Effector memory CD4-positive, alpha-beta T cell (primary cell): ENCODE data around the gene UBE2F.

ENCODE experiments used
- DNase-seq, 3 donors: peaks; one replicate each; pipeline ENCODE4 v3.0.0-alpha.2; 2020
- H3K27ac ChIP-seq: 2 replicates; pipeline ENCODE4 v1.7.0; 2013; ENCODE audit warnings: mild to moderate bottlenecking, low read length, moderate library complexity; ENCODE audit not compliant: insufficient read depth, poor library complexity, severe bottlenecking
- H3K27me3 ChIP-seq: replicated peaks from 2 replicates; pipeline ENCODE4 v1.7.0; 2013; ENCODE audit warnings: mild to moderate bottlenecking, low read length; ENCODE audit not compliant: insufficient read depth, control insufficient read depth, poor library complexity, severe bottlenecking
- H3K36me3 ChIP-seq: 2 replicates; pipeline ENCODE4 v1.7.0; 2013; ENCODE audit warnings: mild to moderate bottlenecking, low read length, moderate library complexity; ENCODE audit not compliant: control insufficient read depth, insufficient read depth
- H3K4me1 ChIP-seq: 2 replicates; pipeline ENCODE4 v1.7.0; 2013; ENCODE audit warnings: low read length, mild to moderate bottlenecking; ENCODE audit not compliant: control insufficient read depth, insufficient read depth, poor library complexity, severe bottlenecking
- H3K4me3 ChIP-seq: 2 replicates; pipeline ENCODE4 v1.7.0; 2013; ENCODE audit warnings: low read length, low read depth, mild to moderate bottlenecking; ENCODE audit not compliant: insufficient read depth, poor library complexity, severe bottlenecking
- H3K9me3 ChIP-seq: 2 replicates; pipeline ENCODE4 v1.7.0; 2013; ENCODE audit warnings: mild to moderate bottlenecking, low read length, moderate library complexity; ENCODE audit not compliant: control insufficient read depth

UBE2F gene

DNA sequence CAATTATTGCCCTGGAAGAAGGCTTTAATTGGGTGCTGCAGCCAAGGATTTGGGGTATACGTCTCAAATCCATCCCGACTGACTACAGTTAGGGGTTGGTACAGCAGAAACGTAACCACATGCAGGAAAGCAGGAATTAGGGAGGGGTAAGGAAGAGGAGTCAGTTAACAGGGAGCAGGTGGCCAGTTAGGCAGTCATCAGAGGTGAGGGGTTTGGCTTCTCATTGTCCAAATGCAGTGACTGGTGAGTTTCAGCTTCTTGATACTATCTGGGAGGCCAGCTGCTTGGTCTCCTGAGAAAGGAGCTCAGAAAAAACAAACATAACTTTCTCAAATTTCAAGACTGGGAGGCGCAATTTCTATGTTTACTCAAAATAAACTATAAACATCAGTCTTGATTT is 38.8 kb upstream of the UBE2F start:
- Histone ChIP-seq H3K4me3 (no peak overlapping the region), H3K27ac (no peak overlapping the region), H3K9me3 (no peaks in the 10 kb centered on the region), H3K4me1 (peaks cover 6% of the 10 kb centered on the region), H3K36me3 (no peaks in the 10 kb centered on the region), H3K27me3 (no peaks in the 10 kb centered on the region)
- DNase-seq: no peak

DNA sequence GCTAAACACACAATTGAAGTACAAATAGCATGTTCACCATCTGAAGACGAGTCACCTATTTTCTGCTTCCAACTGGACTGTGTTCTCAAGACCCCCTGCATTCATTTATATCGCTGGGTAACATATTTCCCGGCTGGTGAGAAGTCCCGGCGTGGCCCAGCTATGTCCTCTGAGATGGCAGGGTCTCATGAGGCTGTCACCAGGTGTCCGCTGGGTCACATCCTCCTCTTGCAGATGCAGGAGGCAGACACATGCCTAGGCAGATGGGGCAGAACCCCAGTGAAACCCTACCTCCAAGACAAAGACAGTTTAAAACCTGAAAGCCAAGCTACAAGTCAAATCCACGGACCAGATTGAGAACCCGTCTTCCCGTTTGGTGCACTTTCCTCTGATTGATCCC is 36.8 kb upstream of the UBE2F start:
- Histone ChIP-seq H3K4me1 (peaks cover 3% of the 10 kb centered on the region), H3K36me3 (no peaks in the 10 kb centered on the region), H3K4me3 (no peak overlapping the region), H3K27ac (no peak overlapping the region), H3K9me3 (no peaks in the 10 kb centered on the region), H3K27me3 (no peaks in the 10 kb centered on the region)
- DNase-seq: no peak

DNA sequence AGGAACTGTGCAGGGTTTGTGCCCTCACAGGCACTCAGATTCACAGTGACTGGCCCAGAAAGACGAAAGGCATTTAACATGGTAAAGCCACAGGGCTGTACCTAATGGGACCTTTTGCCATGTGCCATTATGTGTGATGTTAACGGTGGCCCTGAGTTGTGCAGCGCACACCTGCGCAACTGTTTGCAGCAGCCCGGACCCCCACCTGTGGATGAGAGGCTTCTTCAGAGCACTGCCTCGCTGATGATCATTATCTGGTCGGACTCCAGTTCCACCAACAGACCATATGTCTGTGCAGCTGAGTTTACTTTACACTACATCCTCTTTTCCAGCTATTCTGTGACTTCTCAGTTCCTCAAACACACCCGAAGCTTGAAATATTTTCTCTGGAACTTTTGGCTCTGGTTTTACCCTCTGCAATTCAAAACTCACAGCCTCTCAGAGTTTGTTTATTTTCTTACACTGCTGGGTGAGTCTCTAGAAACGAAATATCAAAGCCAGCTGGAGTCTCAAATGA is 35.6 kb upstream of the UBE2F start:
- DNase-seq: no peak
- Histone ChIP-seq H3K27me3 (no peaks in the 10 kb centered on the region), H3K27ac (no peak overlapping the region), H3K4me3 (no peak overlapping the region), H3K36me3 (no peaks in the 10 kb centered on the region), H3K4me1 (peaks cover under 1% of the 10 kb centered on the region), H3K9me3 (no peaks in the 10 kb centered on the region)

DNA sequence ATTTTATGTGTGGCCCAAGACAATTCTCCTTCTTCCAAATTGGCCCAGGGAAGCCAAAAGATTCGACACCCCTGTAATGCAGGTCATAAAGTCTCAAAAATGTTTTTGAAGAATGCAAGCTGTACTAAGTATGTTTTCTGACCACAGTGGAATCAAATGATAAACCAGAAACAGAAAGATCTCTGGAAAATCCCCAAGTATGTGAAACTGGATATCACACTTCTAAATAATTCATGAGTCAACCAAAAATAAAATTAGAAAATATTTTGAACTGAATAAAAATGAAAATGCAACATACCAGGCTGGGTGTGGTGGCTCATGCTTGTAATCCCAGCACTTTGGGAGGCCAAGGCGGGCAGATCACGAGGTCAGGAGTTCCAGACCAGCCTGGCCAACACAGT is 34.1 kb upstream of the UBE2F start:
- Histone ChIP-seq H3K27ac (no peak overlapping the region), H3K4me1 (no peaks in the 10 kb centered on the region), H3K4me3 (no peak overlapping the region), H3K27me3 (no peaks in the 10 kb centered on the region), H3K36me3 (no peaks in the 10 kb centered on the region), H3K9me3 (no peaks in the 10 kb centered on the region)
- DNase-seq: no peak

DNA sequence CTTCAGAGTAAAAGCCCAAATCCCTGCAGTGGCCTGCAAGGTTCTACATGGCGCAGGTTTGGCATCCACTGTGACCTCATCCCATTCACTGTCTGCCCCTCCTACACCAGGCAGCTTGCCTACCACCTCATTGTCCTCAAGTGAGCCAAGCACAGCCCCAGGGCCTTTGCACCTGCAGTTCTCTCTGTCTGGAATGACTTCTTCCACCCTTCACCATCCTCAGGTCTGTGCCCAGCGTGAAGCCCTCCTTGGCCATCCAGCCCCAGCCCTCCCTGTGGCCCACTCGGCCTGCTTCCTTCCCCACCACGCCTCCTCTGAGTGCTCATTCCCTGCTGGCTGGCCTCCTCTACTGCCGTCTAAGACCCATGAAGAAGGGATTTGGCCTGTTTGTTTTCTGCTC is 32.6 kb upstream of the UBE2F start:
- Histone ChIP-seq H3K36me3 (no peaks in the 10 kb centered on the region), H3K27me3 (no peaks in the 10 kb centered on the region), H3K4me3 (no peak overlapping the region), H3K27ac (no peak overlapping the region), H3K9me3 (no peaks in the 10 kb centered on the region), H3K4me1 (peaks cover under 1% of the 10 kb centered on the region)
- no peak for DNase-seq

DNA sequence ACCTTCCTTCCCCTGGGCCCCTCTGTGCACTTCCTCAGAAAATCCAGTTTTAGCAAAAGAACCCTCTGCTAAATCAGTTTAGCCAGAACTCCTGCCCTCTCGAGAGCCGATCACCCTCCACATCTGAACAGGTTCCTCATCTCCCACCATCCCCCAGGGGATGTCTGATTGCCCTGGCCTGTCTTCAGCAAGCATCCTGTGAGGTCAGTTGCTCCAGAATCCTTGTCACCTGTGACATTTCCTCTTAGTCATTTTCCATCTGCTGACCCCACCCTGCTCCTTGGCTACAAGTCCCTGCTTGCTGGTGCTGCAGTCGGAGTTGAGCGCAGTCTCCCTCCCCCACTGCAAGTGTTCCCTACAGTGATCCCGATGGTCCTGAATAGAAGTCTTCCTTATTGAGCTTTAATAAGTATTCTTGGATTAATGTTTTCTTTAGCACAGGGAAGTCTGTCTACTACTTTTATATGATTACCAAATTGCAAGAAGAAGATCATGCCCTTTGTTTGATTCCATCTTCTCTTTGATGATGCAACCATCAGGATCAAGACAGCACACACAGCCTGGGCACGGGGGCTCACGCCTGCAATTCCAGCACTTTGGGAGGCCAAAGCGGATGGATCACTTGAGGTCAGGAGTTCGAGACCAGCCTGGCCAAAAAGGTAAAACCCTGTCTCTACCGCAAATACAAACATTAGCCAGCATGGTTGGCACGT is 30.9 kb upstream of the UBE2F start:
- no peak overlapping the region for H3K27ac ChIP-seq
- peaks cover 12% of the 10 kb centered on the region for H3K4me1 ChIP-seq
- DNase-seq: no peak
- H3K27me3 ChIP-seq: no peaks in the 10 kb centered on the region
- H3K36me3 ChIP-seq: no peaks in the 10 kb centered on the region
- no peaks in the 10 kb centered on the region for H3K9me3 ChIP-seq
- no peak overlapping the region for H3K4me3 ChIP-seq

DNA sequence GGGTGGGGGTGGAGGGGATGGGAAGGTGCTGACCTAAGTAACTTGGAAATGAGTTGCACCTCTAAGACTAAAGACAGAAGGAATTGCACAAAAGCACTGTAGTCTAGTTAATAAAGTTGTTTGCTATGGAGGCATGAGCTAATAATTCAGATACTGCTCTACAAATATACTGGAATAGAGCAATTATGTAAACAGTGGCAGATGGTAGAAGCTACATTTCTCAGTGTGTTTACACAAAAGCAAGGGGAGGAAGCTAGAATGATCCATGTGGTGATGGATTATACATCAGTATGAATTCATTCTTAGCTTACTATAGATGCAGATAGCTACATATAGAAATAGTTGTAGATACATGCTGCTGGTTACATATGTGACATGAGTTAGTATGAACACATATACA is 27.6 kb upstream of the UBE2F start:
- H3K36me3 ChIP-seq: no peaks in the 10 kb centered on the region
- DNase-seq: no peak
- no peaks in the 10 kb centered on the region for H3K27me3 ChIP-seq
- H3K4me3 ChIP-seq: no peak overlapping the region
- H3K9me3 ChIP-seq: peaks cover under 1% of the 10 kb centered on the region
- peaks cover 40% of the 10 kb centered on the region for H3K4me1 ChIP-seq
- H3K27ac ChIP-seq: no peak overlapping the region

DNA sequence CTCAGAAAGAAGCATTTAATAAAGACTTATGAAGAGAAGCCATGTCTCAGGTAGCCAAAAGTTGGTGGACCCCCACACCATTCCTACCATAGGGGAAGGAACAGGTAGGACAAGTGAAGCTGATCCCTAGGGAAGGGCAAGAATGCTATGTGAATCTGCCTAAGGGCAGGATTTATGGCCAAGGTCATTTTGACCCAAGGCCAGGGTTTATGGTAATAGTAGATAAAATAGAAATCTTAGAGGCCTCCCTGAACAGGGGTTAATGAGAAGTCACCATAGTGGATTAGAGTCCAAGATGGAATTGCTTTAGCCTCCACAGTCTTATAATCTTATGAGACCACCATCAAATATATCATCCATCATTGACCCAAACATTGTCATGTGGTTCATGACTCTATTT is 26.0 kb upstream of the UBE2F start:
- H3K4me3 ChIP-seq: no peak overlapping the region
- H3K4me1 ChIP-seq: peaks cover 40% of the 10 kb centered on the region
- no peaks in the 10 kb centered on the region for H3K27me3 ChIP-seq
- H3K9me3 ChIP-seq: peaks cover 5% of the 10 kb centered on the region
- DNase-seq: no peak
- H3K27ac ChIP-seq: no peak overlapping the region
- no peaks in the 10 kb centered on the region for H3K36me3 ChIP-seq

DNA sequence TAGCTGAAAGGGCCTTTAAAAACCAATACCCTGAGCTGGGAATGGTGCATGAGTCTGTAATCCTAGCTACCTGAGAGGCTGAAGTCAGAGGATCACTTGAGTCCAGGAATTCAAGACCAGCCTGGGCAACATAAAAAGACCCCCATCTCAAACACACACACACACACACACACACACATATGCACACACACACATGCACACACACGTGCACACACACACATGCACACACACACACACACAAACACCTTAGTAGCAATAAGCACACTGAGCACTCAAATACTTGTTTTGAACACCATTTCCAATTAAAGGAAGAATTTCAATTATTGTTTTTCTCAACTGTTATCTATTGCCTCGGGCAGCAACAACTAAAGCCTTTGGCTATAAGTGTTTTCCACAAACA is 25.6 kb upstream of the UBE2F start:
- Histone ChIP-seq H3K36me3 (no peaks in the 10 kb centered on the region), H3K27me3 (no peaks in the 10 kb centered on the region), H3K4me3 (no peak overlapping the region), H3K27ac (no peak overlapping the region), H3K9me3 (peaks cover 5% of the 10 kb centered on the region), H3K4me1 (peaks cover 40% of the 10 kb centered on the region)
- no peak for DNase-seq

DNA sequence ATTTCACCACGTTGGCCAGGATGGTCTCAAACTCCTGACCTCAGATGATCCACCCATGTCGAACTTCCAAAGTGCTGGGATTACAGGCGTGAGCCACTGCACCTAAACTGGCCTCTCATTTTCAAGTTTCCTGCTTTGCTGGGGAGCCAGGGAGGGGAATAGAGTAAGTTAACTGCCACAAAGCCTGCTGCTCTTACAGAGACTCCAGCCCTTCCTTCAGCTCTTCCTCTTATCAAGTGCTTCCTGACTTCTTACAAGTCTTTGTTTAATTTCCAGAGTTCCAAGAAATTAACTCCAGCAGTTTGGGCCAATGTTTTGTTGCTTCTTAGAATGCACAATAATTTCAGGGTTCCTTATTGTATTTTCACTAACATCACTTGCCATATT is 24.3 kb upstream of the UBE2F start:
- H3K4me1 ChIP-seq: peaks cover 40% of the 10 kb centered on the region
- no peaks in the 10 kb centered on the region for H3K36me3 ChIP-seq
- DNase-seq: no peak
- peaks cover 5% of the 10 kb centered on the region for H3K9me3 ChIP-seq
- no peaks in the 10 kb centered on the region for H3K27me3 ChIP-seq
- H3K4me3 ChIP-seq: no peak overlapping the region
- H3K27ac ChIP-seq: no peak overlapping the region
